ENCODE results near the gene GALNT17. TPM values are rescaled to one million over a fixed set of nuclear protein-coding genes. Genes with fewer than 3 reads are reported as not detected.

GALNT17 gene
- polyA plus RNA-seq, 1 donor from 2014 or later, result 15.7 TPM

DNA sequence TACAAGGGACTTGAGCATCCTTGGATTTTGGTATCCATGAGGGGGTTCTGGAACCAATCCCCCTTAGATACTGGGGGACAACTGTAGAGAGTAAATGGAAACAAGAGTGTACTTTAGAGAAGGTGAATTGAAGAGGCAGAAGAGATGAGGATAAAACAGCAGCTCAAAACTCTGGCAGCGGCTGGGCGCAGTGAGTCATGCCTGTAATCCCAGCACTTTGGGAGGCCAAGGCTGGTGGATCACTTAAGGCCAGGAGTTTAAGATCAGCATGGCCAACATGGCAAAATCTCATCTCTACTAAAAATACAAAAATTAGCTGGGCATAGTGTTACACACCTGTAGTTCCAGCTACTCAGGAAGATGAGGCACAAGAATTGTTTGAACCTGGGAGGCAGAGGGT, 218.7 kb downstream of the GALNT17 start:
- H3K9ac ChIP-seq (ENCODE audit: low read length), result no peak overlapping the region
- no peaks in the 10 kb centered on the region for H3K27me3 ChIP-seq (ENCODE audit: insufficient read depth, low read depth, low read length)
- H3K4me2 ChIP-seq (ENCODE audit: low read length), result no peak overlapping the region
- no peaks in the 10 kb centered on the region for H3K9me3 ChIP-seq (ENCODE audit: low read length)
- no peak overlapping the region for H2AFZ ChIP-seq (ENCODE audit: low read depth, low read length)
- no peak overlapping the region for H3K4me3 ChIP-seq (ENCODE audit: low read length)
- no peak overlapping the region for H3K27ac ChIP-seq (ENCODE audit: low read length)
- TF ChIP-seq EP300 (conservative IDR thresholded peaks at IDR 0.05; ENCODE audit: poor library complexity, severe bottlenecking) (no peak), SMC3 (conservative IDR thresholded peaks at IDR 0.05; ENCODE audit: poor library complexity) (no peak), EZH2 (IDR thresholded peaks at IDR 0.05; ENCODE audit: borderline replicate concordance, insufficient read depth, low read length, poor library complexity, severe bottlenecking) (no peak), MXI1 (conservative IDR thresholded peaks at IDR 0.05; ENCODE audit: poor library complexity, severe bottlenecking) (no peak), CTCF (IDR thresholded peaks at IDR 0.05; ENCODE audit: poor library complexity, severe bottlenecking) (no peak), RAD21 (conservative IDR thresholded peaks at IDR 0.05) (no peak), POLR2AphosphoS5 (IDR thresholded peaks at IDR 0.05) (no peak), TAF1 (IDR thresholded peaks at IDR 0.05; ENCODE audit: low read depth) (no peak)
- TF ChIP-seq, protein P1, sequence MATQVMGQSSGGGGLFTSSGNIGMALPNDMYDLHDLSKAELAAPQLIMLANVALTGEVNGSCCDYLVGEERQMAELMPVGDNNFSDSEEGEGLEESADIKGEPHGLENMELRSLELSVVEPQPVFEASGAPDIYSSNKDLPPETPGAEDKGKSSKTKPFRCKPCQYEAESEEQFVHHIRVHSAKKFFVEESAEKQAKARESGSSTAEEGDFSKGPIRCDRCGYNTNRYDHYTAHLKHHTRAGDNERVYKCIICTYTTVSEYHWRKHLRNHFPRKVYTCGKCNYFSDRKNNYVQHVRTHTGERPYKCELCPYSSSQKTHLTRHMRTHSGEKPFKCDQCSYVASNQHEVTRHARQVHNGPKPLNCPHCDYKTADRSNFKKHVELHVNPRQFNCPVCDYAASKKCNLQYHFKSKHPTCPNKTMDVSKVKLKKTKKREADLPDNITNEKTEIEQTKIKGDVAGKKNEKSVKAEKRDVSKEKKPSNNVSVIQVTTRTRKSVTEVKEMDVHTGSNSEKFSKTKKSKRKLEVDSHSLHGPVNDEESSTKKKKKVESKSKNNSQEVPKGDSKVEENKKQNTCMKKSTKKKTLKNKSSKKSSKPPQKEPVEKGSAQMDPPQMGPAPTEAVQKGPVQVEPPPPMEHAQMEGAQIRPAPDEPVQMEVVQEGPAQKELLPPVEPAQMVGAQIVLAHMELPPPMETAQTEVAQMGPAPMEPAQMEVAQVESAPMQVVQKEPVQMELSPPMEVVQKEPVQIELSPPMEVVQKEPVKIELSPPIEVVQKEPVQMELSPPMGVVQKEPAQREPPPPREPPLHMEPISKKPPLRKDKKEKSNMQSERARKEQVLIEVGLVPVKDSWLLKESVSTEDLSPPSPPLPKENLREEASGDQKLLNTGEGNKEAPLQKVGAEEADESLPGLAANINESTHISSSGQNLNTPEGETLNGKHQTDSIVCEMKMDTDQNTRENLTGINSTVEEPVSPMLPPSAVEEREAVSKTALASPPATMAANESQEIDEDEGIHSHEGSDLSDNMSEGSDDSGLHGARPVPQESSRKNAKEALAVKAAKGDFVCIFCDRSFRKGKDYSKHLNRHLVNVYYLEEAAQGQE (IDR thresholded peaks at IDR 0.05; ENCODE audit: borderline replicate concordance), result no peak
- H3F3A ChIP-seq (ENCODE audit: insufficient read depth, low read length, poor library complexity, severe bottlenecking), result no peaks in the 10 kb centered on the region
- H4K20me1 ChIP-seq (ENCODE audit: insufficient read depth), result no peaks in the 10 kb centered on the region
- no peaks in the 10 kb centered on the region for H3K9me2 ChIP-seq (ENCODE audit: insufficient read depth, low read length)
- no peaks in the 10 kb centered on the region for H3K79me2 ChIP-seq (replicated peaks; ENCODE audit: insufficient read depth, low read length)
- no peaks in the 10 kb centered on the region for H3K36me3 ChIP-seq (ENCODE audit: insufficient read depth, low read length)

DNA sequence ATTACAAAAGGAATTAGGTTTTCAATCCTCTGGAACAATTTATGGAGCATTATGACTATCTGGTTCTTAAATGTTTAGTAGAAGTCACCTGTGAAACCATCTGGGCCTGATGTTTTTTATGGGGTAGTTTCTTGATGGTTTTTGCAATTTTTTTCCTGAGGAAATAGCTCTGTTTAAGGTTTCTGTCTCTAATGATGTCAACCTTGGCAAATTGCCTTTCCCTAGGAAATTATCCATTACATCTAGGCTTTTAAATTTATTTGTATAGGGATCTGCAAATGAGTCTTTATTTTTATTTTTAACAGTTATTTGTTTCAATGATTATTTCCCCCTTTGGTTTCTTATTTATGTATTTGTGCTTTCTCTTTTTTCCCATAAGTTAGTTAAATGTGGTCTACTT, 222.8 kb downstream of the GALNT17 start:
- Histone ChIP-seq H3K9ac (ENCODE audit: low read length) (no peak overlapping the region), H4K20me1 (ENCODE audit: insufficient read depth) (no peaks in the 10 kb centered on the region), H3K27ac (ENCODE audit: low read length) (no peak overlapping the region), H2AFZ (ENCODE audit: low read depth, low read length) (no peak overlapping the region), H3K4me2 (ENCODE audit: low read length) (no peak overlapping the region), H3K79me2 (replicated peaks; ENCODE audit: insufficient read depth, low read length) (no peaks in the 10 kb centered on the region), H3K9me2 (ENCODE audit: insufficient read depth, low read length) (no peaks in the 10 kb centered on the region), H3K9me3 (ENCODE audit: low read length) (no peaks in the 10 kb centered on the region), H3K27me3 (ENCODE audit: insufficient read depth, low read depth, low read length) (no peaks in the 10 kb centered on the region), H3F3A (ENCODE audit: insufficient read depth, low read length, poor library complexity, severe bottlenecking) (no peaks in the 10 kb centered on the region), H3K4me3 (ENCODE audit: low read length) (no peak overlapping the region), H3K36me3 (ENCODE audit: insufficient read depth, low read length) (no peaks in the 10 kb centered on the region)
- TF ChIP-seq TAF1 (IDR thresholded peaks at IDR 0.05; ENCODE audit: low read depth), result no peak
- no peak for TF ChIP-seq EZH2 (IDR thresholded peaks at IDR 0.05; ENCODE audit: borderline replicate concordance, insufficient read depth, low read length, poor library complexity, severe bottlenecking)
- no peak for TF ChIP-seq SMC3 (conservative IDR thresholded peaks at IDR 0.05; ENCODE audit: poor library complexity)
- TF ChIP-seq MXI1 (conservative IDR thresholded peaks at IDR 0.05; ENCODE audit: poor library complexity, severe bottlenecking), result no peak
- TF ChIP-seq CTCF (IDR thresholded peaks at IDR 0.05; ENCODE audit: poor library complexity, severe bottlenecking), result no peak
- no peak for TF ChIP-seq RAD21 (conservative IDR thresholded peaks at IDR 0.05)
- TF ChIP-seq EP300 (conservative IDR thresholded peaks at IDR 0.05; ENCODE audit: poor library complexity, severe bottlenecking), result no peak
- no peak for TF ChIP-seq POLR2AphosphoS5 (IDR thresholded peaks at IDR 0.05)
- TF ChIP-seq, protein P1 (IDR thresholded peaks at IDR 0.05; ENCODE audit: borderline replicate concordance), result no peak

Data from neural cell (in vitro differentiated cells).